ENCODE results near the gene TAB2.

DNA sequence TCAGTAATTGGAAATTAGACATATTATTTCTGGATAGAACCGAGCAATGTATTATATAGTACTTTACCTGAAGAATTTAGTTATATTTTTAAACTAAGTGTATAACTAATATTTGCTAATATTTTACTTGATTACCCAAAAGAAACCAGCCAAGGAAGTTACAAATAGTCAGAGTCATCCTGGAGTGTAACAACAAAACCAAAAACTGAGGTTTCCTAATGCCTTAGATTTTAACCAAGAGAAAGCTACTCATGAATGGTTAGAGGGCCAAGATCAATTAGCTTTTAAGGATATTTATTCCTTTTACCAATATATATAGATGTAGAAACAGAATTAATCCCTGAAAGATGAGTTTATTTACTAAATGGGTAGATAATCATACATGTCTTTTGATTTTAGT is 26.0 kb downstream of the TAB2 start:
- TF ChIP-seq, protein P1, sequence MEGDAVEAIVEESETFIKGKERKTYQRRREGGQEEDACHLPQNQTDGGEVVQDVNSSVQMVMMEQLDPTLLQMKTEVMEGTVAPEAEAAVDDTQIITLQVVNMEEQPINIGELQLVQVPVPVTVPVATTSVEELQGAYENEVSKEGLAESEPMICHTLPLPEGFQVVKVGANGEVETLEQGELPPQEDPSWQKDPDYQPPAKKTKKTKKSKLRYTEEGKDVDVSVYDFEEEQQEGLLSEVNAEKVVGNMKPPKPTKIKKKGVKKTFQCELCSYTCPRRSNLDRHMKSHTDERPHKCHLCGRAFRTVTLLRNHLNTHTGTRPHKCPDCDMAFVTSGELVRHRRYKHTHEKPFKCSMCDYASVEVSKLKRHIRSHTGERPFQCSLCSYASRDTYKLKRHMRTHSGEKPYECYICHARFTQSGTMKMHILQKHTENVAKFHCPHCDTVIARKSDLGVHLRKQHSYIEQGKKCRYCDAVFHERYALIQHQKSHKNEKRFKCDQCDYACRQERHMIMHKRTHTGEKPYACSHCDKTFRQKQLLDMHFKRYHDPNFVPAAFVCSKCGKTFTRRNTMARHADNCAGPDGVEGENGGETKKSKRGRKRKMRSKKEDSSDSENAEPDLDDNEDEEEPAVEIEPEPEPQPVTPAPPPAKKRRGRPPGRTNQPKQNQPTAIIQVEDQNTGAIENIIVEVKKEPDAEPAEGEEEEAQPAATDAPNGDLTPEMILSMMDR (IDR thresholded peaks at IDR 0.05): no peak
- TF ChIP-seq FOSL2 (IDR thresholded peaks at IDR 0.05): no peak
- TF ChIP-seq FOSL2 (CRISPR knock-in tag; IDR thresholded peaks at IDR 0.05): no peak
